ENCODE data around the gene KCNK4. TPM values are rescaled to one million over a fixed set of nuclear protein-coding genes. Genes with fewer than 3 reads are reported as not detected.

KCNK4 gene
- polyA plus RNA-seq, 3 donors: not detected

- Mint-ChIP-seq H3K27ac (peak overlapping the region in 1 of 7 donors; percentile 53), H3K36me3 (peaks cover 45 to 62% of the 10 kb centered on the region in 2 donors)
- DNase-seq: no peak
Measured at GRCh38 chr11:64255135-64256128, 35.7 kb upstream of the KCNK4 start.

More at GRCh38 chr11:64255135-64256128, 35.7 kb upstream of the KCNK4 start:
- Histone ChIP-seq H3K27me3 (ENCODE audit: control insufficient read depth in 2 of 2, insufficient read depth in 2 of 2, low read length in 2 of 2) (no peaks in the 10 kb centered on the region), H3K4me1 (ENCODE audit: control insufficient read depth in 1 of 2, insufficient read depth in 2 of 2, low read length in 2 of 2) (peaks cover 25 to 35% of the 10 kb centered on the region in 2 donors), H3K36me3 (replicated peaks in 1 of 2; ENCODE audit: control insufficient read depth in 1 of 2, insufficient read depth in 2 of 2, low read length in 2 of 2) (peaks cover 51 to 62% of the 10 kb centered on the region in 2 donors), H3K9me3 (replicated peaks in 1 of 2; ENCODE audit: control insufficient read depth in 1 of 2, insufficient read depth in 1 of 2, low read length in 2 of 2) (no peaks in the 10 kb centered on the region), H3K4me2 (replicated peaks; ENCODE audit: extremely low read depth, low read length, poor library complexity, severe bottlenecking) (no peak overlapping the region), H3K9ac (ENCODE audit: insufficient read depth, low read length, poor library complexity, severe bottlenecking) (no peak overlapping the region), H3K79me2 (ENCODE audit: insufficient read depth, low read length) (peaks cover 18% of the 10 kb centered on the region), H3K27ac (ENCODE audit: low read depth in 1 of 2, low read length in 2 of 2) (no peak overlapping the region), H2AFZ (ENCODE audit: insufficient read depth, low read depth, low read length, poor library complexity, severe bottlenecking) (no peak overlapping the region), H4K20me1 (ENCODE audit: insufficient read depth, low read length) (peaks cover 34% of the 10 kb centered on the region), H3K4me3 (replicated peaks in 1 of 3; ENCODE audit: low read depth in 2 of 3, low read length in 3 of 3) (no peak overlapping the region)
- Mint-ChIP-seq H3K4me1 (peaks cover 24% of the 10 kb centered on the region), H3K4me3 (no peak overlapping the region), H3K9me3 (peaks cover 0 to 4% (median 0%) of the 10 kb centered on the region in 7 donors), H3K27me3 (ENCODE audit: low read depth in 3 of 3) (peaks cover 3 to 4% (median 4%) of the 10 kb centered on the region in 3 donors)
- over 99% methylated on average over 26 of the region's 35 CpGs for WGBS (ENCODE audit: insufficient coverage)
- TF ChIP-seq CTCF (IDR thresholded peaks at IDR 0.05): no peak
- intact Hi-C loops (cut with micrococcal nuclease): no loop called here
